ENCODE results near the gene CNTFR.

DNA sequence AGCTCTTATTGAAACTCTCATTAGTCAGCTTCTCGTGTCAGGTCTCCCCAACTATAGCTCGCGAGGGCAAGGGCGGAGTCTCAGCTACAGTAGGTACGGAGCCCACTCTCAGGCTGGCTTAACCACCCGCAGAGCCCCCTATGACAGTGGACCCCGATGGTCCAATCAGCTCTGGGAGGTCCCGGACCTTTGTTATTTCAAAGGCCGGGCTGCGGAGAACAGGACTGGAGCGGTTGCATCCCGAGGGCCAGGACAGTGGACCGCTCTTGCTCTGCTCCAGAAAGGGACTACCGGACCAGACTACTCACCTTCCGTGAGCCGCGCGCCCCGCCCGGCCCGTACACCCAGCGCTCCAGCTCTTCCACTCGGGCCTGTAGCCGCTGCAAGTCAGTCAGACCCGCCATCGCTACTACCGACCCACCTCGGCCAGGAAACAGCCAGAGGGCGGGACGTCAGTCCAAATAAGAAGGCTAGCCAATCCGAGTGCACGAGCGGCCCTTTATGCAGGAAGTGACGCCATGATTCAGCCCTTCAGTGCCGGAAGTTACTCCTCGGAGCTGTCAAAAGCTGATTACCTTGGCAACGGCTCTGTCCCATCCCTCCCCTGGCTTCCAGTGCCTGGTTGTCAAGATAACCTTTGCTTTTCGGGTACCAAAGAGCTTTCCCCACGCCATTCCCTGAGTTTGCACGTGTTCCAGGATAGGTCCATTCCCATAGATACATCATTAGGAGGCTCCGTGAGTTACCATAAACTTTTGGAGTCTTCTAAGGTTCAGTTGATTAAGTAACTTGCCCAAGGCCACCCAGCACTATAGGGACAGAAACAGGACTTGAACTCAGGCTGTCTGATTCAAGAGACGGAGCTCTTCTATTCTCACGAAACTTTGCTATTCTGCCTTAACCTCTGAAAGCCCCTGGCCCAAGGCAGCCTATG, 30.8 kb upstream of the CNTFR start, which contains the start of gene DCTN3:
- TF ChIP-seq, protein P1, sequence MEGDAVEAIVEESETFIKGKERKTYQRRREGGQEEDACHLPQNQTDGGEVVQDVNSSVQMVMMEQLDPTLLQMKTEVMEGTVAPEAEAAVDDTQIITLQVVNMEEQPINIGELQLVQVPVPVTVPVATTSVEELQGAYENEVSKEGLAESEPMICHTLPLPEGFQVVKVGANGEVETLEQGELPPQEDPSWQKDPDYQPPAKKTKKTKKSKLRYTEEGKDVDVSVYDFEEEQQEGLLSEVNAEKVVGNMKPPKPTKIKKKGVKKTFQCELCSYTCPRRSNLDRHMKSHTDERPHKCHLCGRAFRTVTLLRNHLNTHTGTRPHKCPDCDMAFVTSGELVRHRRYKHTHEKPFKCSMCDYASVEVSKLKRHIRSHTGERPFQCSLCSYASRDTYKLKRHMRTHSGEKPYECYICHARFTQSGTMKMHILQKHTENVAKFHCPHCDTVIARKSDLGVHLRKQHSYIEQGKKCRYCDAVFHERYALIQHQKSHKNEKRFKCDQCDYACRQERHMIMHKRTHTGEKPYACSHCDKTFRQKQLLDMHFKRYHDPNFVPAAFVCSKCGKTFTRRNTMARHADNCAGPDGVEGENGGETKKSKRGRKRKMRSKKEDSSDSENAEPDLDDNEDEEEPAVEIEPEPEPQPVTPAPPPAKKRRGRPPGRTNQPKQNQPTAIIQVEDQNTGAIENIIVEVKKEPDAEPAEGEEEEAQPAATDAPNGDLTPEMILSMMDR (IDR thresholded peaks at IDR 0.05), result peak in 1 of 6 experiments; percentile 2
- peak; percentile 28 to 45 for TF ChIP-seq POLR2A (IDR thresholded peaks at IDR 0.05)
